ENCODE data around the gene SP3.

GRCh38 chr2:174014699-174015070 is 49.5 kb upstream of the SP3 start:
- no peak for TF ChIP-seq CTCF (IDR thresholded peaks at IDR 0.05; ENCODE audit: borderline replicate concordance, extremely low read depth, low read length, poor library complexity, severe bottlenecking)
- TF ChIP-seq EZH2 (IDR thresholded peaks at IDR 0.05; ENCODE audit: borderline replicate concordance, low read depth, low read length, severe bottlenecking) = no peak

All from DND-41 (cell line).